SW480 (cell line): Measurements from ENCODE around the gene KCNF1.

ENCODE experiments used
- DNase-seq: peaks from one replicate; pipeline ENCODE4 v3.0.0-alpha.2; 2016; ENCODE audit warnings: low spot score

The KCNF1 gene

GRCh38 chr2:10901160-10901939 is 10.4 kb upstream of the KCNF1 start:
- DNase-seq: no peak

DNA sequence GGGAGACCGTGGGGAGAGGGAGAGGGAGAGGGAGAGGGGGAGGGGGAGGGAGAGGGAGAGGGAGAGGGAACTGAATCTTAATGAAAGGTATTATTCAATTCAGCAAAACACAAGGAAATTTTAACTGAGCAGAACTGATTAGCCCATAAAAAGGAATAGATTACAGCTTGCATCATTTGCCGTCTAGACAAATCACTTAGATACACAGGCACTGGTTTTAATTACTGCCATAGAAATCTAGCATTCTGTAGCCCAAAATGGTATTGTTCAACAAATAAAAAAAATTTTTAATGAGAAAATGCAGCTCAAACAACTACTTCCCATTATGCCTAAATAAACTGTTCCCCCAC is 7.9 kb upstream of the KCNF1 start:
- no peak for DNase-seq

GRCh38 chr2:10904455-10904854 is 7.3 kb upstream of the KCNF1 start:
- DNase-seq: no peak

DNA sequence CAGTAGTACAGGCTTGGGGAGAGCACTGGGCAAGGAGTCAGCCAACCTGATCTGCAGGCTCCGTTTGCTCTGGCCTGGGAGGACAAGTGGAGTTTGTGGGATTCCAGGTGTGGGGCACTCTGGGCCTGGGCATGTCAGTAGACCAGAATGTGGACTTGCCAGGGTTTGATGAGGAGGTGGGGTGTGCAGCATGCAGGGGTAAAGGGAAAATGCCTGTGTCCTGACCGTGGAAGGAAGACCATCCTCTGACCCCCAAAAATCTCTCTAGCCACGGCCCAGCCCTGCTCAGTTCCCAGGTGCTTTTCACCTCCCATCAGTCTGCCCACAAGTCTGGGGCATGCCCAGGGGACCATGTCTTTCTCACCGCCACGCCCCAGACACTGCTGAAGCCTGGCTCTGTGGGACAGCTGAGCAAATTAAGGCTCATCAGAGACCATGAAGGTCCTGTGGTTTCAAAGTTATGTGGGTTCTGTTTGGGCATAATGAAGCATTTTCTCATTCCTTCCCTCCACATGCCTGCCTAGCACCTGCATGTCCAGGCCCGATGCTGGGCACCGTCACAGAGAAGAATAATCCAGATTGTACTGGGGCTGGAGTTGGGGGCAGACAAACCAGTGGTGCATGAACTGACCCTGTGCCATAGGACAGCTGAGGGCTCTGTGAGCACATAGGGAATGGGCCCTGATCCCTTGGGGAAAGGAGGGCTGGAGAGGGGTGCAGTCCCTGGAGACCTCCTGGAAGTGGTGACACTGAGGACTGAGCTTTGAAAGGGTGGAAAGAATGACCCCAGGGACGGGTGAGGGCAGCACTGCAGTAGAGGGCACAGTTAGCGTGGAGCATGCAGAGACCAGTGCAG is 6.5 kb upstream of the KCNF1 start:
- DNase-seq: no peak

DNA sequence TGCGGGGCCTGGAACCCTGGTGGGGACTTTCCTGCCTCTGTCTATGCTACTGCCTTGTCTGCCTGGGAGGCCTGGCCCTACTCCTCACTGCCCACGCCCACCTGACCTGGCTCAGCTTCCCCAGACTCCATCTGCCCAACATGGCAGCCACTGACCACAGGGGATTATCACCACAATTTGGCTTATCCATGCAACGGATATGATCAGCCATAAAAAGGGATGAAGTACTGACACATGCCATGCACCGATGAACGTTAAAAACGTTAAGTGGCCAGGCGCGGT is 5.9 kb upstream of the KCNF1 start:
- no peak for DNase-seq

DNA sequence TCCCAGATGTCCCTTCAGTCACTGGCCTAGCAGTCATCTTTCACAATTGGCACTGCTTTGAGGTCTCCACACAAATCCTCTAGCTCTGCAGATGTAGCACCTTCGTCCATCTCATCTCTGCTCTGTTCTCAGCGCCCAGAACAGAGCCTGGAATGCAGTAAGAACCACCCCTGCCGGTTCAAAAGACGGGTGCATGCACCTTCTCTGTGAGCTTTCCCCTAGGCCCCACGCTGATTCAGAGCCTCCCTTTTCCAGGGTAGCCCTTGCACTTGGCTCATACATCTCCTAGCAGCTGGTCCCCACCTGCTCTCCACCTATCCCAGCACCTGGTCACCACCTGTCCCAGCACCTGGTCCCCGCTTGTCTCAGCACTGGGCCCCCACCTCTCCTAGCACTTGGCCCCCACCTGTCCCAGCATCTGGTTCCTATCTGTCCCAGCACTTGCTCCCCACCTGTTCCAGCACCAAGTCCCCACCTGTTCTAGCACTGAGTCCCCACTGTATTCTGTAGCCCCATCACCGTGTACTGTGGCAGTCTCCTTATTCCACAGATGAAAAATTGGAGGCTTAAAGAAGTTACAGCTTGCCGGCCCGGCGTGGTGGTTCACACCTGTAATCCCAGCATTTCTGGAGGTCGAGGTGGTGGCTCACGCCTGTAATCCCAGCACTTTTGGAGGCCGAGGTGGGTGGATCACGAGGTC is 4.7 kb upstream of the KCNF1 start:
- DNase-seq: no peak

GRCh38 chr2:10908195-10908594 is 3.5 kb upstream of the KCNF1 start:
- DNase-seq: no peak

GRCh38 chr2:10909050-10909995 is 2.4 kb upstream of the KCNF1 start:
- no peak for DNase-seq

DNA sequence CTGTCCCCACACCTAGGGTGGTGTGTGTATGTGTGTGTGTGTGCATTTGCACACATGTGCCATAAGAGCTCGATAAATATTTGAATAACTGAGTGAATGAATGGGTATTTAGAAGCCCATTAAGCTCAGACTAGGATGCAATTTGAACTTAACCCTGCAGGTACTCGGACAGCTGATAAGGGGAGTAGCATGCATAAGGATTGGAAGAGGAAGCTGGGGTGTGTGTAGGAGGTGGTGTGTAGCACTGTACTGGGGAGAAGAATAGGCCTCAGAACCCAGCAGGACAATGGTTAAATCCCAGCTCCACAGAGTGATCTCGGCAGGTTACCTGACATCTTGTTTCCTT is 1.8 kb upstream of the KCNF1 start:
- DNase-seq: no peak

DNA sequence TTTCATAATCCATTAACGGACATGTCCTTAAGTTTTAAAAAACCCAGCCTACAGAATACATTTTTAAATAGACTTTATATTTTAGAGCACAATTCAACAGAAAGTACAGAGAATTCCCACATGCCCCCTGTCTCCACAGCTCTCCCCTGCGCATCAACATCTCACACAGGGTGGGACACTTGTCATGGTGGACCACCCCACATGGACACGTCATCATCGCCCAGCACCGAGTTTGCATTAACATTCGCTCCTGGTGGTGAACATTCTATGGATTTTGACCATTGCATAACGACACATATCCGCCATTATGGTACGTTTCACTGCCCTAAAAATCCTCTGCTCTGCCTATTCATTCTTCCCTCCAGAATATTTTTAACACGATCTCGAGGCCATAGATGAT is 1.1 kb upstream of the KCNF1 start:
- no peak for DNase-seq

DNA sequence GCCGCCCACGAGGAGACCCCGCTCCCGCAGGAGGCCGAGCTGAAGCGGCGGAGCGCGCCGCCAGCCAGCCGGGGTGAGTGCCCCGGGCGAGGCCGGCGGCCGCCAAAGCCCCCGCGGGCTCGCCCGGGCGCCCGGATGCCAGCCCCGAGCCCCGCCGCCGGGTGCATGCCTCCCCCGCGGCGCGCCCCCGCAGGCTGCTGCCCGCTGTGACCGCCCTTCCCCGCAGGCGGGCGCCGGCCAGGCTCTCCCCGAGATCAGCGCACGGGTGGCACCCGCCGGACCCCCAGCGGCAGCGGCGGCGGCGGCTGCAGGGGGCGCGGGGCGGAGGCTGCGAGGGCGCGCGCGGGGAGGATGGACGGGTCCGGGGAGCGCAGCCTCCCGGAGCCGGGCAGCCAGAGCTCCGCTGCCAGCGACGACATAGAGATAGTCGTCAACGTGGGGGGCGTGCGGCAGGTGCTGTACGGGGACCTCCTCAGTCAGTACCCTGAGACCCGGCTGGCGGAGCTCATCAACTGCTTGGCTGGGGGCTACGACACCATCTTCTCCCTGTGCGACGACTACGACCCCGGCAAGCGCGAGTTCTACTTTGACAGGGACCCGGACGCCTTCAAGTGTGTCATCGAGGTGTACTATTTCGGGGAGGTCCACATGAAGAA is 470 bp downstream of the KCNF1 start:
- no peak for DNase-seq

- DNase-seq: no peak
Measured at GRCh38 chr2:10912796-10913455, 1.2 kb downstream of the KCNF1 start.

GRCh38 chr2:10913501-10914271 is 2.0 kb downstream of the KCNF1 start:
- no peak for DNase-seq

GRCh38 chr2:10914272-10914693 is 2.5 kb downstream of the KCNF1 start:
- DNase-seq: no peak

DNA sequence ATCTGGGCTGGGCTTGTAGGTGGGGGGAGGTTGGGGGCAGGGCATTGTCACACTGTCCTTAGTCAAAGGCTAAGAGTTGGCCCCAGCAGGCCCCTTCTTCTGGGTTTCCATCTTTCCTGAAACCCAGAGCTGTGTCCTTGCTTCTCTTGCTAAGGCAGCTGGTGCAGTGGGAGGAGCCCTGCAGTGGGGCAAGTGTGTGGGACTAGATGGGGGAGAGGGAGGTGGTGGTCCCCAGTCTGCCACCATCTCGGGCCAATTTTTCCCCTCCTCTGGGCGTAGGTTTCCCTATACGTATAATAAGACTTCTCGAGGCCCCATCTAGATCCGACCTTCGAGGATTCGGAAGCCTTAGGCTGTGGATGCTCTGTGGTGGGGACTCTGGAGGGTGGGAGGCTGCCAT is 3.5 kb downstream of the KCNF1 start:
- DNase-seq: no peak

DNA sequence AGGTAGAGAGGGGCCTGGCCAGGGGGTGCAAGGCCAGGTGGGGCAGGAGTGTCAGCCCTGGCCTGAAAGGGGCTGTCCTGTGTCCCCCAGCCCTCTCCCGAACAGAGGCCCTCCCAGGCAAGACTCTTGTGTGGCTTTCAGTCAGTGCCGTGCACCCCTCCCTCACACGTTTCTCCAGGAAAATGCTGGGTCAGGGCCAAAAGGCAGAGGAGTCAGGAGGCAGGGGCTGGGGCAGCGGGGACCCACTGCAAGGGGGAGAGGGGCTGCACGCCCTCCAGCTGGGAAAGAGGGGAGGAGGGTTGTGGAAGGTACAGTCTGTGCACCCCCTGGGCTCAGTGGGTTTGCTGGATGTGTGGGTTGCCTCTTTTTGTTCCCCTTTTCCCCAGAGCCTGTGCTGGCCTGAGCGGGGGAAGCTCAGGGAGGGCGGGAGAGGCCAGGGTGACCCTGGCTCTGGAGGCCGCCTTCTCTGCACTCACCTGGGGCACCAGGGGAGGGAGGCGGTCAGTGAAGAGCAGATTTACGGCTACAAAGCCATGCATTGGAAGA is 4.1 kb downstream of the KCNF1 start:
- no peak for DNase-seq

DNA sequence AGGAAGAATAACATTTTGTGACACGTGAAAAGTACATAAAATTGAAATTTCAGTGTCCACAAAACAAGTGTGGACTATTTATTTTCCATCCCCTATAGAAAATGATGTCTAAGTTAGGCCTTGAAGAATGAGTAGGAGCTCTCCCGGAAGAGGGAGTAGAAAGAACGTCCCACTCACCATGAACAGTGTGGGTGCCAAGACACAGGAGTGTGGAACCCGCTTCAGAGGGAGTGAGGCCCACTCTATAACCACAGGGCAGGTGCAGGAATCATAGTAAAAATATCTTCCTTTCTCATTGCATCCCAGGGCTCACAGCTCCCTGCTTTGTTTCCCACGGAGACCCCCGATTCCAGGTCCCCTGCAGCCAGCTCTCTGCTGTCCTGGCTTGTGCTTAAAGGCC is 5.2 kb downstream of the KCNF1 start:
- no peak for DNase-seq

GRCh38 chr2:10917927-10918326 is 6.2 kb downstream of the KCNF1 start:
- no peak for DNase-seq

- DNase-seq: no peak
Measured at GRCh38 chr2:10918661-10919409, 7.1 kb downstream of the KCNF1 start.
